ENCODE data around the gene CIAPIN1.

GRCh38 chr16:57485091-57485915 lies 38.1 kb upstream of the CIAPIN1 start:
- TF ChIP-seq CTCF (IDR thresholded peaks at IDR 0.05; ENCODE audit: borderline replicate concordance, extremely low read depth, low read length, poor library complexity, severe bottlenecking) (no peak), EZH2 (IDR thresholded peaks at IDR 0.05; ENCODE audit: borderline replicate concordance, low read depth, low read length, severe bottlenecking) (no peak)
